ENCODE data around the gene EPHB1. TPM values are rescaled to one million over a fixed set of nuclear protein-coding genes. Genes with fewer than 3 reads are reported as not detected.

EPHB1 gene
- total and polyA plus RNA-seq, 2 of the 13 experiments (the other 11 are each of a cell fraction or from before 2014, with no cell fraction given) = 0.07 to 0.21 TPM

DNA sequence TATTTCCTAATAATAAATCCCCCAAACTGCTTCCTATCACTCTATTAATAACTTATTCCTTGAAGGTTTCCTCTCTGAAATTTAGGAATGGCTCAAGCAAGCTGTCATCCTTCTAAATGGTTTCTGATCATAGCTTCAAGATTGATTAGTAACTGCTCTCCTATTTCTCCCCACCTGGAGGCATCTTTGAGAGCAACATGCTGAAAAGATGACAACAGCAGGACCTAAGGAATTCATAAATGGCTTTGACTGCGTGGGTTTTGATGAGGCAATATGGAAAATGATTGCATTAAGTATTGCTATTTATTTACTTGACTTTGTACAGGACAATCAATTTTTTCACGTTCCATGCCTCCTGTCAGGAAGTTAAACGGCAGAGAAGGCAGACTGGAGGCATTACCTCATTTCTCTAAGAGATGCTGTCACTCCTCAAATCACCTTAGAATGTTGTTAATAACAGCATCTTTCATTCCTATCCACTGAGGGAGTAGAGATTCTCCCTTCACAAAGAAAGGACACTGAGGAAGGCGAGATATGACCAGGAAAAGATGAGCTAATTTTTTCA is 256.4 kb downstream of the EPHB1 start:
- H3K27ac ChIP-seq (ENCODE audit: extremely low read length, insufficient read depth, low read length) = no peak overlapping the region
- no peak for FAIRE-seq
- 2% methylated on average over 4 of the region's 4 CpGs for WGBS (ENCODE audit: low lambda C conversion rate)
- no peak for ATAC-seq
- H3K4me3 ChIP-seq (replicated peaks in 1 of 3; ENCODE audit: insufficient read depth in 1 of 3, low read depth in 2 of 3, low read length in 3 of 3) = no peak overlapping the region
- no peaks in the 10 kb centered on the region for H3K4me1 ChIP-seq (ENCODE audit: insufficient read depth, low read length)
- no peaks in the 10 kb centered on the region for H4K20me1 ChIP-seq (ENCODE audit: insufficient read depth, low read length)
- no peak overlapping the region for H3K9ac ChIP-seq (ENCODE audit: insufficient read depth, low read depth, low read length)
- H3K79me2 ChIP-seq (ENCODE audit: insufficient read depth, low read length) = no peaks in the 10 kb centered on the region
- TF ChIP-seq ZNF607 (CRISPR knock-in tag; IDR thresholded peaks at IDR 0.05; ENCODE audit: borderline replicate concordance) (no peak), ZSCAN9 (CRISPR knock-in tag; IDR thresholded peaks at IDR 0.05; ENCODE audit: borderline replicate concordance) (no peak), ZNF589 (CRISPR knock-in tag; conservative IDR thresholded peaks at IDR 0.05) (no peak)
- TF ChIP-seq, protein P1, sequence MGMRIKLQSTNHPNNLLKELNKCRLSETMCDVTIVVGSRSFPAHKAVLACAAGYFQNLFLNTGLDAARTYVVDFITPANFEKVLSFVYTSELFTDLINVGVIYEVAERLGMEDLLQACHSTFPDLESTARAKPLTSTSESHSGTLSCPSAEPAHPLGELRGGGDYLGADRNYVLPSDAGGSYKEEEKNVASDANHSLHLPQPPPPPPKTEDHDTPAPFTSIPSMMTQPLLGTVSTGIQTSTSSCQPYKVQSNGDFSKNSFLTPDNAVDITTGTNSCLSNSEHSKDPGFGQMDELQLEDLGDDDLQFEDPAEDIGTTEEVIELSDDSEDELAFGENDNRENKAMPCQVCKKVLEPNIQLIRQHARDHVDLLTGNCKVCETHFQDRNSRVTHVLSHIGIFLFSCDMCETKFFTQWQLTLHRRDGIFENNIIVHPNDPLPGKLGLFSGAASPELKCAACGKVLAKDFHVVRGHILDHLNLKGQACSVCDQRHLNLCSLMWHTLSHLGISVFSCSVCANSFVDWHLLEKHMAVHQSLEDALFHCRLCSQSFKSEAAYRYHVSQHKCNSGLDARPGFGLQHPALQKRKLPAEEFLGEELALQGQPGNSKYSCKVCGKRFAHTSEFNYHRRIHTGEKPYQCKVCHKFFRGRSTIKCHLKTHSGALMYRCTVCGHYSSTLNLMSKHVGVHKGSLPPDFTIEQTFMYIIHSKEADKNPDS (CRISPR knock-in tag; IDR thresholded peaks at IDR 0.05) = no peak
- TF ChIP-seq, protein P2, sequence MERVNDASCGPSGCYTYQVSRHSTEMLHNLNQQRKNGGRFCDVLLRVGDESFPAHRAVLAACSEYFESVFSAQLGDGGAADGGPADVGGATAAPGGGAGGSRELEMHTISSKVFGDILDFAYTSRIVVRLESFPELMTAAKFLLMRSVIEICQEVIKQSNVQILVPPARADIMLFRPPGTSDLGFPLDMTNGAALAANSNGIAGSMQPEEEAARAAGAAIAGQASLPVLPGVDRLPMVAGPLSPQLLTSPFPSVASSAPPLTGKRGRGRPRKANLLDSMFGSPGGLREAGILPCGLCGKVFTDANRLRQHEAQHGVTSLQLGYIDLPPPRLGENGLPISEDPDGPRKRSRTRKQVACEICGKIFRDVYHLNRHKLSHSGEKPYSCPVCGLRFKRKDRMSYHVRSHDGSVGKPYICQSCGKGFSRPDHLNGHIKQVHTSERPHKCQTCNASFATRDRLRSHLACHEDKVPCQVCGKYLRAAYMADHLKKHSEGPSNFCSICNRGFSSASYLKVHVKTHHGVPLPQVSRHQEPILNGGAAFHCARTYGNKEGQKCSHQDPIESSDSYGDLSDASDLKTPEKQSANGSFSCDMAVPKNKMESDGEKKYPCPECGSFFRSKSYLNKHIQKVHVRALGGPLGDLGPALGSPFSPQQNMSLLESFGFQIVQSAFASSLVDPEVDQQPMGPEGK (CRISPR knock-in tag; IDR thresholded peaks at IDR 0.05) = no peak
- peaks cover 0 to 2% of the 10 kb centered on the region in 2 experiments; a peak in 2 of 5 replicates for H3K27me3 ChIP-seq (ENCODE audit: control insufficient read depth in 1 of 2, insufficient read depth in 2 of 2, low read length in 2 of 2)
- intact Hi-C loops (cut with micrococcal nuclease; ENCODE audit: unreplicated experiment) (no loop called here), in situ Hi-C loops (cut with HindIII; ENCODE audit: extremely low pct_ligation_motif_present, low pct_unique_long_range_greater_than_20kb) (no loop called here)
- no peak overlapping the region for H3K4me2 ChIP-seq (ENCODE audit: low read depth, low read length)
- BruUV-seq (replicated peaks) = no TSS peak
- DNase-seq (ENCODE audit: low spot score) = no peak
- no peaks in the 10 kb centered on the region for H3K9me3 ChIP-seq (ENCODE audit: low read length)
- ChIA-PET POLR2A (no interaction called here), CTCF (ENCODE audit: low intra/inter-chr PET ratio, low total read pairs) (no interaction called here)
- H2AFZ ChIP-seq (ENCODE audit: low read length) = no peak overlapping the region
- no peaks in the 10 kb centered on the region for H3K36me3 ChIP-seq (replicated peaks in 1 of 2; ENCODE audit: control insufficient read depth in 1 of 2, insufficient read depth in 2 of 2, low read length in 2 of 2)
